GM18507 (cell line): ENCODE results near the gene HDAC7.

Source experiments
- DNase-seq: peaks from one replicate; pipeline ENCODE4 v3.0.0; 2011; ENCODE audit warnings: low read depth; ENCODE audit not compliant: insufficient read length; ENCODE audit errors: extremely low spot score
- FAIRE-seq: peaks from 2 replicates; lab custom pipeline; 2011; peaks lifted over from hg19 to GRCh38; lab: Jason Lieb, UNC

The HDAC7 gene

GRCh38 chr12:47743311-47743860, 76.3 kb downstream of the HDAC7 start:
- no peak for DNase-seq
- FAIRE-seq = no peak

DNA sequence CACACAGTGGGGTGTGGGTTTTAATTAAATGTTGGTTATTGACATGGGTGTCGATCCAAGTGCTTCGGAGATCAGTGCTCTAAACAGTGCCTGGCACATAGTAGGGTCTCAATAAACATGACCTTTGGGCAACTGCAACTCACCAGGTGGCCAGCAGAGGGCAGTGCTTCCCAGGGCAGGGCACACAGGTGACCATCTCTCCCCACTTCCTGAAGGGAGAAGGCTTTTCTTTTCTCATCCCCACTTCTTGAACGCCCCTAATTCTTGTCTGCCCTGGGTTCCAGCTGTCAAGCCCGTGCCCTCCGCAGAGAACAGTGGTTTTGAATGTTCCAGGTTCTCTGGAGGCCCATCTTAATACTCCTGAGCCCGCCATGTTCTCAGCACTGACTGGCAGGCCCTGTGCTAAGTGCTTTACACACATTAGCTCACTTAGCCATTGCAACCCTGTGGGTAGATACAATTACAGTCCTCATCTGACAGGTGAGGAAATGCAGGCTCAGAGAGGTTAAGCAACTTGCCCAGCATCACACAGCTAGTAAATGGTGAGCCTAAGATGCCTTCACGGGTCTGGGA, 77.4 kb downstream of the HDAC7 start:
- no peak for DNase-seq
- peak; percentile 91 for FAIRE-seq

GRCh38 chr12:47741340-47741703, 78.4 kb downstream of the HDAC7 start:
- FAIRE-seq = peak; percentile 33
- DNase-seq = no peak

DNA sequence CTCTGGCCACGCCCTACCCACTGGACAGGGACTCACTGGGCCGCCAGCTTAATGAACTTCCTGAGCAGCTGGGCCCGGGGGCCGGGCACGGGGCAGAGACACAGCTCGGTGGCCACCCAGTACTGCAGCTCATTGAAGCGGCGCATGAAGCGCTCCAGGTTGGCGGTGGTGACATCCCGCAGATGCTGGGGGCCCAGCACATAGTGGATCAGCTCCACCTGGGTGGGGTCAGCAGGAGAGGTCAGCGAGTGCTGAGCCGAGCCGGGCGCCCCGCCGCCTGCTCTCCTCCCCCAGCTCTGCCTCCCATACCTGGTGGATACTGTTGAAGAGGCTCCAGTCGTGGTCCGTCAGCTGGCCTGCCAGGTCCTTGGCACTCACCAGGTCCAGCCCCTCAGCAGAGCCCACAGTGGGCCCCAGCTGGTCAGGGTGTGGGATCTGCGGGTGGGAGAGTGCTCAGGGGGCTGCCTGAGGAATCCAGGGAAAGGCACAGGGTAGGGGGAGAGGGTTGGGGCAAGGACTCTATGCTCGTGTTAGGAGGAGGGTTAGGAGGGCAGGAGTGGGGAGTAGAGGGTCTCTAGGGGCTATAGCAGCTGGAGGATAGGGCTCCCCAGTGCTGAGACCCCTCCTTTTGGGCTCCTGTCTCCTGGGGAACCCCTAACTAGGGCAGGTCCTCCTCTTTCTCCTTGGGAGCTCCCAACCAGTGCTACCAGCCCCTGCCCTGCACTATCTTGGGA, 78.9 kb downstream of the HDAC7 start:
- FAIRE-seq (no peak), DNase-seq (no peak)

DNA sequence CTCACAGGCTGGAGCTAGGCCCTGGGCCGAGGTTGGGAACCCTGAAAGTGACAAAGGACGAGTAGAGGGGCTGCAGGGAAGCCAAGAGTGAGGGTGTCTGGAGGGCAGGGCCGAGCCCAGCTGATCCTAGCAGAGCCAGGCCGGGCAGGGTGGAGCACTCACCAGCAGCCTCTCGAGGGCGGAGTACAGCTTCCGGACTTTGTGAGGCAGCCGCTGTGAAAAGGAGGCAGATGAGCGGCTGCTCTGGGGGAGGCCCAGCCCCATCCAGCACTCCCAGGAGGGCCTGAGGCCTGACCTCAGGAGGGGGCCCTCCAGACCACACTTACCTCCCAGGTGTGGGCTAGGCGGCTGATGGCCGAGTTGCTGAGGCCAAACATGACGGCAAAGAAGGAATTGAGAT, 79.7 kb downstream of the HDAC7 start:
- no peak for DNase-seq

GRCh38 chr12:47739297-47739696, 80.4 kb downstream of the HDAC7 start:
- DNase-seq (no peak), FAIRE-seq (no peak)

More for the DNA sequence above, 79.7 kb downstream of the HDAC7 start:
- FAIRE-seq = peak; percentile 73

GRCh38 chr12:47737936-47738594, 81.6 kb downstream of the HDAC7 start:
- no peak for FAIRE-seq
- DNase-seq = no peak

GRCh38 chr12:47736877-47737676, 82.6 kb downstream of the HDAC7 start:
- DNase-seq = no peak
- no peak for FAIRE-seq

DNA sequence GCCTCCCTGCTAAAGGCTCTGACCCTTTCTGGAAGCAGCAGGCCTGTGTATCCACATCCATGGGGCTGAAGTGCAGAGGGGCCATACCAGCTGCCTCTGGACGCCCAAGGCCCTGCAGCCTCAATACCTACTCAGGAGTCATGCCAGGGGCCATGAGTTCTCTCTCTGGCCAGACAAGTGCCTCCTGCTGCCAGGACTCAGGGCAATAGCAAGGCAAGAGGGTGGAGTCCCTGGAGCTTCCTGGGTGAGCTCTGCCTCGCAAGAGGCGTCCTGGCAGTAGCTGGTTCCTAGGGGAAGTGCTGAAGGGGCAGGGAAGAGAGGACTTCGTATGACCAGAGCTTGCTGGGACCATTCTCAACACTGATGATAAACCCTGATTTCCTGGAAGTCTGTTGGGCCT, 83.5 kb downstream of the HDAC7 start:
- no peak for DNase-seq
- FAIRE-seq = no peak

GRCh38 chr12:47735649-47736048, 84.1 kb downstream of the HDAC7 start:
- DNase-seq (no peak), FAIRE-seq (no peak)

GRCh38 chr12:47734725-47735480, 84.8 kb downstream of the HDAC7 start:
- DNase-seq (no peak), FAIRE-seq (no peak)

DNA sequence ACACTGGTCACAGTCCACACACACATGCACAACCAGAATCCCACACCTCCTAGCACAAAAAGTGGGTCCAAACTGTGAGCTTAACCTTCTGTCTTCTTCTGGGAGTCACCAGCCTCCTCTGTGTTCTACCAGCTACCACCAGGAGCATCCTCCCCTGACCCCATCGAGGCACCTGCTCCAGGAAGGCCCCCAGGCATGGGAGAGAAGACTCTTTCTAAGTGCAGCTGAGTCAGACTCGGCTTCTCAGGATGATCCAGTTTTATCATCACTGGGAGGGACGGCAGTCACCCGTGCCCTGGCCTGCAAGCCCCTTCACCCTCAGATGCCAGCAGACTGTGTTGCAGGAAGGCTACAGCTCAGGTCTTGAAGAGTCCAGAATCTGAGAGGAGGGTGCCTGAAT, 86.6 kb downstream of the HDAC7 start:
- no peak for DNase-seq
- FAIRE-seq = no peak
